GM18861 (cell line): ENCODE measurements around the gene RBP5.

Source experiments
- ATAC-seq: cut with Tn5 transposase; IDR thresholded peaks from one replicate; pipeline ENCODE4 v1.9.1; 2021; ENCODE audit not compliant: unreplicated experiment

RBP5 gene

GRCh38 chr12:7076493-7076892 is 52.2 kb downstream of the RBP5 start:
- no peak for ATAC-seq

- ATAC-seq = no peak
Observed at GRCh38 chr12:7075939-7076338, 52.8 kb downstream of the RBP5 start.

DNA sequence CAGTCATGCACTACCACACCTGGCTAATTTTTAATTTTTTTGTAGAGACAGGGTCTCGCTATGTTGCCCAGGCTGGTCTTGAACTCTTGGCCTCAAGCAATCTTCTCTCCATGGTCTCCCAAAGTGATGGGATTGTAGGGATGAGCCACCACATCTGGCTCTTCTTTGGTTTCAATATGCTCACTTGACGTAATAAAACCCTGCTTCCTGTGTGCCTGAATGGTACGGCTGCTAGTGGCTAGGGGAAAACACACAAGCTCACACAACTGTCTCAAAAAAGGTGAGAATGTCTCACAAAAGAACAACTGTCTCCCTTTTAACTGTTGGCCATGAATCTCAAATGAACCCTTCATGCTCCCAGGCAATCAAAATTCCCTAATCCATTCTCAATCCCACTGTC is 53.2 kb downstream of the RBP5 start:
- ATAC-seq = no peak

DNA sequence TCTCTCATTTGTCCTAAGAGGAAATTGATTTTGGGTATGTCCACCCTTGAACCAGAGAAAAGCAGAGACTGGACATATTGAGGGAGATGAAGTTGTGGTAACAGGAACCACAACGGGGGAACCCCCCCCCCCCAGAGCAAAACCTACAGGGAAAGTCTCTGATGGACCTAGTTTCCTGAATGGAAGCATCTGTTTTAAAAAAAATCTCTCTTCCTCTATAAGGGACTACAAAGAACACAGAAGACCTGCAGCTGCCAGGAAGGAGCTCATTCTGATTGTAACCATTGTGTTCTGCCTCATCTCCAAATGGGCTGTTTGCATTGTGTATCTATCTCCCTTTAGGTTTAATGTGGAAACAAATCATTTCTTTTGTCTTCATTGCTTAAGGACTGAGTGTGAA is 54.7 kb downstream of the RBP5 start:
- ATAC-seq = no peak
